HUES6 (cell line): Measurements from ENCODE around the gene DYNC2H1.
"Not testable (repeated sequence)": the region's sequence is repeated elsewhere in the genome, so short reads cannot be mapped to it uniquely, and the experiment has no call there.

ENCODE experiments used
- H3K27ac ChIP-seq: 2 replicates; pipeline ENCODE4 v1.7.0; 2013; ENCODE audit warnings: low read depth, mild to moderate bottlenecking, low read length, inconsistent platforms
- H3K27me3 ChIP-seq: 2 replicates; pipeline ENCODE4 v1.6.1; 2013; ENCODE audit warnings: low read length; ENCODE audit not compliant: control insufficient read depth, insufficient read depth
- H3K36me3 ChIP-seq: 2 replicates; pipeline ENCODE4 v1.6.1; 2013; ENCODE audit warnings: low read length; ENCODE audit not compliant: control insufficient read depth, insufficient read depth
- H3K4me1 ChIP-seq: 2 replicates; pipeline ENCODE4 v1.6.1; 2013; ENCODE audit warnings: low read length; ENCODE audit not compliant: control insufficient read depth, insufficient read depth
- H3K4me3 ChIP-seq: 2 replicates; pipeline ENCODE4 v1.5.1; 2013; ENCODE audit warnings: low read depth, low read length
- H3K9ac ChIP-seq: one replicate; pipeline ENCODE4 v1.6.1; 2013; ENCODE audit warnings: mild to moderate bottlenecking, low read length
- H3K9me3 ChIP-seq: 2 replicates; pipeline ENCODE4 v1.6.1; 2013; ENCODE audit warnings: low read depth, low read length; ENCODE audit not compliant: control insufficient read depth, insufficient read depth

The DYNC2H1 gene

GRCh38 chr11:103368145-103368544 lies 258.9 kb downstream of the DYNC2H1 start:
- Histone ChIP-seq H3K27me3 (no peaks in the 10 kb centered on the region), H3K36me3 (no peaks in the 10 kb centered on the region), H3K4me1 (no peaks in the 10 kb centered on the region), H3K27ac (no peak overlapping the region), H3K9ac (no peak overlapping the region), H3K4me3 (no peak overlapping the region), H3K9me3 (no peaks in the 10 kb centered on the region; the same call in 1 of the 2 replicates)

DNA sequence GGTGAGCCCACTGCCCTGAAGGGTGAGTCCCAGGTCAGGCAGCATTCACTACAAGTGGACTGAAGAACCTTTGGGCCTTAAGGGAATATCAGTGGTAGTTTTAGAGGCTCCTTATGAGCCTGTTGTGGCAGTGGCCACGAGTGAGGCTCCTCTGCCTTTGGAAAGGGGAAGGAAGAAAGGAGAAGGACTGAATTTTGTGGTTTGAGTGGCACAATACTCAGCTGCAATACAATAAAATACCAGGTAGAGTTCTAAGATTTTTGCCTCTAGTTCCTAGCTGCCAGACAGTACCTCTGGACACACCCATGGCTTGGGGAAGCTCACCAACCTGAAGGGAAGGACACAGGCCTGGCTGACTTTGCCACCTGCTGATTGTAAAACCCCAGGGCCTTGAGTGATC lies 260.9 kb downstream of the DYNC2H1 start:
- H3K27ac ChIP-seq, result no peak overlapping the region
- peaks cover 11% of the 10 kb centered on the region for H3K9me3 ChIP-seq
- no peaks in the 10 kb centered on the region for H3K4me1 ChIP-seq
- no peak overlapping the region for H3K9ac ChIP-seq
- no peak overlapping the region for H3K4me3 ChIP-seq
- H3K36me3 ChIP-seq, result no peaks in the 10 kb centered on the region
- no peaks in the 10 kb centered on the region for H3K27me3 ChIP-seq

DNA sequence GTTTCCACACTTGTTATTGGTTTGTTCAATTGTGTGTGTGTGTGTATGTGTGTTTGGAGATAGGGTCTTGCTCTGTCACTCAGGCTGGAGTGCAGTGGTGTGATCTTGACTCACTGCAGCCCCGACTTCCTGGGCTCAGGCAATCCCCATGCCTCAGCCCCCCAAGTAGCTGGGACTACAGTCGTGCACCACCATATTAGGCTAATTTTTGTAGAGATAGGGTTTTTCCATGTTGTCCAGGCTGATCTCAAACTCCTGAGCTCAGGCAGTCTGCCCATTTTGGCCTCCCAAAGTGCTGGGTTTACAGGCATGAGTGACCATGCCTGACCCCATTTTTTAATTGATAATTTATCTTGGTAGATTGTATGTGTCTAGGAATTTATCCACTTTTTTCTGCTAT lies 263.7 kb downstream of the DYNC2H1 start:
- Histone ChIP-seq H3K27ac (no peak overlapping the region), H3K27me3 (no peaks in the 10 kb centered on the region), H3K9ac (no peak overlapping the region), H3K4me3 (no peak overlapping the region), H3K4me1 (no peaks in the 10 kb centered on the region), H3K9me3 (peaks cover 20% of the 10 kb centered on the region), H3K36me3 (no peaks in the 10 kb centered on the region)

- H3K9me3 ChIP-seq, result peaks cover 20% of the 10 kb centered on the region
- H3K9ac ChIP-seq, H3K36me3 ChIP-seq, H3K4me3 ChIP-seq, H3K27me3 ChIP-seq, H3K27ac ChIP-seq, H3K4me1 ChIP-seq: not testable (repeated sequence)
Observed at GRCh38 chr11:103374227-103374626, 265.0 kb downstream of the DYNC2H1 start.

DNA sequence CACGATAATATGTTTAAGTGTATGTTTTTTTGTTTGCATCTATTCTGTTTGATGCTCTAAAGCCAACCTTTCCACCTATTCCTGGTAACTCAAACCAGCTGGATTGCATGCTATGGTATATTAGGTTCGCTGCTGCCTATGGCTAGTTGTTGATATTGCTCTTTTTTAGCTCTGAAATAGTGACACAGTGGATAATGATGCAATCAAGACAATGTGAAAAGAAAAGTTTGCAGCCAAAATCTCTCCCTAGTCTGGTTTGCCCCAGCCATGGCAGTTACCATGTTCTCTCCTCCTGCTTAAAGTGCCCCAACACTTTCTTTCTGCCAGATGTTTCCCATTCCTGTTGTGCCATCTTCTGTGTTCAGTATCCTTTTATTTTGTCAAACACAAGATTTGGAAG lies 269.7 kb downstream of the DYNC2H1 start:
- Histone ChIP-seq H3K27ac (no peak overlapping the region), H3K27me3 (no peaks in the 10 kb centered on the region), H3K4me3 (no peak overlapping the region), H3K4me1 (no peaks in the 10 kb centered on the region), H3K9me3 (peaks cover 19% of the 10 kb centered on the region), H3K36me3 (no peaks in the 10 kb centered on the region), H3K9ac (no peak overlapping the region)

- H3K36me3 ChIP-seq, result no peaks in the 10 kb centered on the region
- no peaks in the 10 kb centered on the region for H3K4me1 ChIP-seq
- H3K9ac ChIP-seq, result no peak overlapping the region
- no peak overlapping the region for H3K4me3 ChIP-seq
- no peak overlapping the region for H3K27ac ChIP-seq
- peaks cover 9% of the 10 kb centered on the region for H3K9me3 ChIP-seq
- H3K27me3 ChIP-seq, result no peaks in the 10 kb centered on the region
Observed at GRCh38 chr11:103380031-103380430, 270.8 kb downstream of the DYNC2H1 start.

- Histone ChIP-seq H3K27ac (no peak overlapping the region), H3K9ac (no peak overlapping the region), H3K36me3 (no peaks in the 10 kb centered on the region), H3K27me3 (no peaks in the 10 kb centered on the region), H3K4me1 (no peaks in the 10 kb centered on the region), H3K4me3 (no peak overlapping the region), H3K9me3 (no peaks in the 10 kb centered on the region)
Observed at GRCh38 chr11:103384652-103385051, 275.4 kb downstream of the DYNC2H1 start.

DNA sequence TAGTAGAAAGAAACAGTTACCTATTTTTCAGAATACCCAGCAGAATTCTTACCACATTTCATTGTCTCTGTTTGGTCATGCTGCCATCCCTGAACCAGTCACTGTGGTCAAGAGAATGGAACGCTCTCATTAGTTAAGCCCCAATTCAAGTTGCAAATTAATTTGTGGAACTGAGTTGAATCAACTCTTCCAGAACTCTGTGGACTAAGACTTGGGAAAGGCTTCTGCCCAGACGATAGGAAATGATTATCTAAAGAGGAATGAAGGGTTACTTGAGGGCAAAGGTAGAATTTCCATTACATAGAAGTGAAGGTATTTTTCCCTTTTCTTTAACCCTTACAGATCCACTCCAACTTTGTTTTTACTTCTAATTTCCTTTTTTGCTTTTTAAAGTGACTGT lies 286.4 kb downstream of the DYNC2H1 start:
- H3K27ac ChIP-seq, result no peak overlapping the region
- no peaks in the 10 kb centered on the region for H3K4me1 ChIP-seq
- H3K27me3 ChIP-seq, result no peaks in the 10 kb centered on the region
- H3K9me3 ChIP-seq, result peaks cover 8% of the 10 kb centered on the region
- no peaks in the 10 kb centered on the region; the same call in 1 of the 2 replicates for H3K36me3 ChIP-seq
- H3K4me3 ChIP-seq, result no peak overlapping the region
- no peak overlapping the region for H3K9ac ChIP-seq

DNA sequence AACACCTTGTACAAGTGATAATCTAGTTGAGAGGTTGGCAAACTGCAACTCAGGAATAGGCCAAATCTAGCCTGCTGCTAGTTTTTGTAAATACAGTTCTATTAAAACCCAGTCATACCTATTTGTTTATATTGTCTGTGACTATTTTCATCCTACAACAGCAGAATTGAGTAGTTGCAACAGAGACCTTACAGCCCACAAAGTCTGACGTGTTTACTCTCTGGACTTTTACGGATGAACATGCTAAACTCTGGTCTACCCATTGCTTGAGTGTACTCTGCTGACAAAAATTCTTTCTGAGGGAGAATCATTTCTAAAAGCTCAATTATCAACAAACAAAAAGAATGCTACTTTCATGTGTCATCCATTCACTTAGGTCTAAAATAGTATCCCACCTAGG lies 287.0 kb downstream of the DYNC2H1 start:
- Histone ChIP-seq H3K4me3 (no peak overlapping the region), H3K4me1 (no peaks in the 10 kb centered on the region), H3K9ac (no peak overlapping the region), H3K27ac (no peak overlapping the region), H3K36me3 (no peaks in the 10 kb centered on the region; the same call in 1 of the 2 replicates), H3K9me3 (peaks cover 8% of the 10 kb centered on the region), H3K27me3 (no peaks in the 10 kb centered on the region)

GRCh38 chr11:103397369-103397768 lies 288.1 kb downstream of the DYNC2H1 start:
- H3K9ac ChIP-seq, result no peak overlapping the region
- no peaks in the 10 kb centered on the region for H3K4me1 ChIP-seq
- no peak overlapping the region for H3K27ac ChIP-seq
- no peaks in the 10 kb centered on the region for H3K27me3 ChIP-seq
- peaks cover 3% of the 10 kb centered on the region for H3K9me3 ChIP-seq
- no peak overlapping the region for H3K4me3 ChIP-seq
- H3K36me3 ChIP-seq, result no peaks in the 10 kb centered on the region

GRCh38 chr11:103398829-103399228 lies 289.6 kb downstream of the DYNC2H1 start:
- H3K4me1 ChIP-seq, result no peaks in the 10 kb centered on the region
- no peak overlapping the region for H3K4me3 ChIP-seq
- H3K9ac ChIP-seq, result no peak overlapping the region
- H3K9me3 ChIP-seq, result no peaks in the 10 kb centered on the region
- H3K36me3 ChIP-seq, result no peaks in the 10 kb centered on the region
- H3K27me3 ChIP-seq, result no peaks in the 10 kb centered on the region
- no peak overlapping the region for H3K27ac ChIP-seq

DNA sequence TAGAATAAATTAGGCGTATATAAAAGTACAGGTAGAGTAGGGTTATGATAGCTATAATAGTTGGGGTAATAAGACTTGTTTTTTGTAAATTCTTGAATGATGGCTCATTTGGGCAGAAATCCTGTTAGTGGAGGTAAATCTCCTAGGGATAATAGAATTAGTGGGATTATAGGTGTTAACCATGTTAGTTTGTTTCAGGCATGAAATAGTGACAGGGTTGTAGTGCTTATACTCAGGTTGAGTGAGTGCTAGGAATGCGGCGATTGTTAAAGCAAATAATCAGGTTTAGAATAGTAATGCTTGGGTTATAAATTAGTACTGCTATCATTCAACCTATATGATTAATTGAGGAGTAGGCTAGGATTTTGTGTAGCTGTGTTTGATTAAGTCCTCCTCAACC lies 297.1 kb downstream of the DYNC2H1 start:
- Histone ChIP-seq H3K4me1 (no peaks in the 10 kb centered on the region), H3K36me3 (no peaks in the 10 kb centered on the region), H3K27me3 (no peaks in the 10 kb centered on the region), H3K27ac (no peak overlapping the region), H3K4me3 (no peak overlapping the region), H3K9ac (no peak overlapping the region), H3K9me3 (no peaks in the 10 kb centered on the region)
